Hepatic stellate cell (primary cell): ENCODE results near the gene TRAP1.

Experiments used
- DNase-seq: peaks from one replicate; pipeline ENCODE4 v3.0.0; 2011; ENCODE audit warnings: low spot score

Gene TRAP1

DNA sequence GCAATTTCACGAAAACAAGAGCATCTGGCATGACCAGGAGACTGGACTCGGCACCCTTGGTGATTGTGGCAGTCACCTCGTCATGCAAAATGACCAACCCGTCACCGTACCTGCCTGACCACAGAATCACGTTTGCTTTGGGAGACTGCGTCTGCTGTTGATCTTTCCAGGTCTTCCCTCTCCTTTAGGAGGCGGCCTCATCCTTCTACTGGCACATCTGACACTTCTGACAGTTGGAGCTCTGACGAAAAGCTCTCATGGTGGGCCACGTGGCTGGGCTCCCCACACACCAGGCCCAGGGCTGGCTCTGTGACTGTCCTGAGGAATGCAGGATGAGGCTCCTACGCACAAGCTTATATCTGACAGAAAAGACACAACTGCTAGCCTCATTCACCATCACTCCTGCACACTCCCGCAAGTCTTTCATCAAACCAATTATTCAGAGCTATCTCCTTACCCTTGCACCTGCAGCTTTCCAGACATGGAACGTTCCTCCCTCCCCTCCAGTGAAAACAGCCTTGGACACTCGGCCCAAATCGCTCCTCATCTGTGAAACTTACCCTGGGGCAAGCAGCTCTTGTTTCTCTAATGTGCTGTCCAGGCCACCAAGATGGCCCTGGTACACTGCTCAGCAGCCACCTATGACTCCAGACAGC, 3.6 kb downstream of the TRAP1 start:
- DNase-seq, result no peak

- no peak for DNase-seq
These were observed 4.4 kb downstream of the TRAP1 start for GRCh38 chr16:3712861-3713372.

GRCh38 chr16:3706253-3707012, 10.9 kb downstream of the TRAP1 start:
- DNase-seq, result no peak

- DNase-seq, result no peak
These were observed 15.2 kb downstream of the TRAP1 start for GRCh38 chr16:3702082-3702481.

GRCh38 chr16:3701531-3701930, 15.8 kb downstream of the TRAP1 start:
- DNase-seq, result no peak

- no peak for DNase-seq
These were observed 18.4 kb downstream of the TRAP1 start for GRCh38 chr16:3698941-3699340.

GRCh38 chr16:3696425-3697218, 20.7 kb downstream of the TRAP1 start:
- no peak for DNase-seq

GRCh38 chr16:3695610-3696369, 21.5 kb downstream of the TRAP1 start:
- no peak for DNase-seq

DNA sequence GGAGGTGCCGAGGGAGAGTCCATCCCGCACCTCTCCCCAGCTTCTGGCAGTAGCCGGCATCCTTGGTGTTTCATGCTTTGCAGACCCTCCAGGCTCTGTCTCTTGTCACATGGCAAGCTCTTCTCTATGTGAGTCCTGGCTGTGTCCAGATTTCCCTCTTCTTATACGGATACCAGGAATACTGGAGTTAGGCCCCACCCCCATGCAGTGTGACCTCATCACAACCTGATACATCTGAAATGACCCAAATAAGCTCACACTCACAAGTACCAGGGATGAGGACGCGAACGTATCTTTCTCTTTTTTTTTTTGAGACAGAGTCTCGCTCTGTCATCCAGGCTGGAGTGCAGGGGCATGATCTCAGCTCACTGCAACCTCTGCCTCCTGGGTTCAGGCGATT, 23.3 kb downstream of the TRAP1 start:
- no peak for DNase-seq

DNA sequence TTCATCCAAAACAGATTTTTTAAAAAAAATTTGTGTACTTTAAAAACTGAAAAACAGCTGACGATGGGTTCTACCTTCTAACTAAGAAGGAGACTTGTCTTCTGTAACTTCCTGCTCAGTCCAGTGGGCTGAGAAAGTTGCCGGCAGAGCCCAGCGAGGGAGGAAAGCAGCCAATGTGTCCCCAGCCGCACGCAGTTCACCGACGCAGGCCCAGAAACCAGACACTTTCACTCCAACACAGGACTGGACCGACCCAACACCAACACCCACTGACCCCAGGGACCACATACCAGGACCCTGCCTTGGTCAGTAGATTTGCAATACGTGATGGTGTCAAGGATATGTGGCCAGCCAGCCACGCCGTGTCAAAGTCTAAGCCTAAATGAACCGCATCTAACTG, 25.6 kb downstream of the TRAP1 start:
- DNase-seq, result no peak

- no peak for DNase-seq
These were observed 26.2 kb downstream of the TRAP1 start for GRCh38 chr16:3690980-3691720.

- DNase-seq, result peak; percentile 97
These were observed 26.8 kb downstream of the TRAP1 start for GRCh38 chr16:3690470-3690928.

DNA sequence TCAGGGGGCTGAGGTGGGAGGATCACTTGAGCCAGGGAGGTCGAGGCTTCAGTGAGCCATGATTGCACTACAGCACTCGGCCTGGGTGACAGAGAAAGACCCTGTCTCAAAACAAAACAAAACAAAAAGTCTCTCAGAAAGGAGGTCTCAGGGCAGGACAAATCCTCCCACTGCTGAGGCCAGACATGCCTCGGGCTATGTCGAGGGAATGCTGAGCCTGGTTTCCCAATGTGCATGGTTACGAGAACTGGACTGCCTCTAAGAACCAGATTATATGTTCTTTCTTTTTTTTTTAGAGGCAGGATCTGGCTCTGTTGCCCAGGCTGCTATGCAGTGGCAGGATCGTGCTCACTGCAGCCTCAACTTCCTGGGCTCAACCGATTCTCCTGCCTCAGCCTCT, 27.6 kb downstream of the TRAP1 start:
- DNase-seq, result no peak

- no peak for DNase-seq
These were observed 29.5 kb downstream of the TRAP1 start for GRCh38 chr16:3687792-3688191.

DNA sequence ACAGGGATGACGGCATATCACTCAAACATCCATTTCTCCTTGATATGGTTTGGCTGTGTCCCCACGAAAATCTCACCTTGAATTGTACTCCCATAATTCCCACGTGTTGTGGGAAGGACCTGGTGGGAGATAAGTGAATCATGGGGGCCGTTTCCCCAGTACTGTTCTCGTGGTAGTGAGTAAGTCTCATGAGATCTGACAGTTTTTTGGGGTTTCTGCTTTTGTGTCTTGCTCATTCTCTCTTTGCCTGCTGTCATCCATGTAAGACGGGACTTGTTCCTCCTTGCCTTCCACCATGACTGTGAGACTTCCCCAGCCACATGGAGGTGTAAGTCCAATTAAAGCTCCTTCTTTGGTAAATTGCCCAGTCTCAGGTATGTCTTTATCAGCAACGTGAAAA, 30.3 kb downstream of the TRAP1 start:
- DNase-seq, result no peak

DNA sequence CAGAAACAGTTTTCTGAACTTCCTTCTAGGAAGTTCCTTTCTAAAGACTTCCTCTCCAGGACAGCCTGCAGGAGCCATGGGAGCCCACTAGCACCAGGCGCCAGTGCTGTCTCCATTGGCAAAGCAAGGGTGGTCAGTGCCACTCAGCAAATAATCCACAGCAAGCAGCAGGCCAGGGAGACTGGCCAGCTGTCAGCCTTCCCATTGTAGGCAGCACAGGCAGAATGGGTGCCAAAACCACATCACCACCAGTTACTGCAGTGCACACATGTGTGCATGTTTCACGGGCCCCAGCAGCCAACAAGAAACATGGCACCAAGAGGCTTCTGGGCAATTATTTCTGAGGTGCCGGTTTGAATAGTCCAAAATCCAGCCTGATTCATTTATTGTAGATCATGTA, 36.1 kb downstream of the TRAP1 start:
- no peak for DNase-seq

DNA sequence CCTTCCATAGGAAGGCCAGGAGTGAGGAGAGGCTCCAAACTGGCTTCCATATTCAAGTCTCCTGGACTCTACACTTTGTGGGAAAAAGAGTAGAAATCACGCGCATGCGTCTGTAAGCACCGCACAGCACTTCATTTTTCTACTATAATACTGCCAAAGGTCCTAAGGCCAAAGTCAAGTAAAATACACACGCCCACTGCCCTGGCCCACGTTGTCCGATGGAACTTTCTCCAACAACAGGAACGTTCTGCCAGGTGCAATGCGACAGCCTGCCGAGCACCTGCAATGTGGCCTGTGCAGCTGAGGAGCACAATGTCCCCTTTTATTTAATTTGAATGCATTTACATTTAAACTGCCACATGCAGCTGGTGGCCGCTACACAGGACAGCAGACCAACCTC, 39.3 kb downstream of the TRAP1 start:
- DNase-seq, result no peak

GRCh38 chr16:3675601-3676130, 41.7 kb downstream of the TRAP1 start:
- no peak for DNase-seq

- no peak for DNase-seq
These were observed 42.6 kb downstream of the TRAP1 start for GRCh38 chr16:3674513-3675295.
